ENCODE results near the gene POLDIP2. TPM values are rescaled to one million over a fixed set of nuclear protein-coding genes. Genes with fewer than 3 reads are reported as not detected.

Gene POLDIP2
- total and polyA plus RNA-seq, 10 of the 15 experiments (the other 5 are each of a cell fraction or from before 2014, with no cell fraction given): 22.8 to 196 (median 121) TPM

GRCh38 chr17:28405632-28406472, 48.5 kb upstream of the POLDIP2 start, which contains the start of gene SLC46A1 (continued):
- TF ChIP-seq, protein P1, sequence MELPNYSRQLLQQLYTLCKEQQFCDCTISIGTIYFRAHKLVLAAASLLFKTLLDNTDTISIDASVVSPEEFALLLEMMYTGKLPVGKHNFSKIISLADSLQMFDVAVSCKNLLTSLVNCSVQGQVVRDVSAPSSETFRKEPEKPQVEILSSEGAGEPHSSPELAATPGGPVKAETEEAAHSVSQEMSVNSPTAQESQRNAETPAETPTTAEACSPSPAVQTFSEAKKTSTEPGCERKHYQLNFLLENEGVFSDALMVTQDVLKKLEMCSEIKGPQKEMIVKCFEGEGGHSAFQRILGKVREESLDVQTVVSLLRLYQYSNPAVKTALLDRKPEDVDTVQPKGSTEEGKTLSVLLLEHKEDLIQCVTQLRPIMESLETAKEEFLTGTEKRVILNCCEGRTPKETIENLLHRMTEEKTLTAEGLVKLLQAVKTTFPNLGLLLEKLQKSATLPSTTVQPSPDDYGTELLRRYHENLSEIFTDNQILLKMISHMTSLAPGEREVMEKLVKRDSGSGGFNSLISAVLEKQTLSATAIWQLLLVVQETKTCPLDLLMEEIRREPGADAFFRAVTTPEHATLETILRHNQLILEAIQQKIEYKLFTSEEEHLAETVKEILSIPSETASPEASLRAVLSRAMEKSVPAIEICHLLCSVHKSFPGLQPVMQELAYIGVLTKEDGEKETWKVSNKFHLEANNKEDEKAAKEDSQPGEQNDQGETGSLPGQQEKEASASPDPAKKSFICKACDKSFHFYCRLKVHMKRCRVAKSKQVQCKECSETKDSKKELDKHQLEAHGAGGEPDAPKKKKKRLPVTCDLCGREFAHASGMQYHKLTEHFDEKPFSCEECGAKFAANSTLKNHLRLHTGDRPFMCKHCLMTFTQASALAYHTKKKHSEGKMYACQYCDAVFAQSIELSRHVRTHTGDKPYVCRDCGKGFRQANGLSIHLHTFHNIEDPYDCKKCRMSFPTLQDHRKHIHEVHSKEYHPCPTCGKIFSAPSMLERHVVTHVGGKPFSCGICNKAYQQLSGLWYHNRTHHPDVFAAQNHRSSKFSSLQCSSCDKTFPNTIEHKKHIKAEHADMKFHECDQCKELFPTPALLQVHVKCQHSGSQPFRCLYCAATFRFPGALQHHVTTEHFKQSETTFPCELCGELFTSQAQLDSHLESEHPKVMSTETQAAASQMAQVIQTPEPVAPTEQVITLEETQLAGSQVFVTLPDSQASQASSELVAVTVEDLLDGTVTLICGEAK (IDR thresholded peaks at IDR 0.05; ENCODE audit: borderline replicate concordance): no peak
- no peak for TF ChIP-seq HDAC6 (IDR thresholded peaks at IDR 0.05; ENCODE audit: unreplicated experiment)
- TF ChIP-seq SREBF2 (IDR thresholded peaks at IDR 0.05; ENCODE audit: low read length): no peak
- TF ChIP-seq BHLHE40 (IDR thresholded peaks at IDR 0.05; ENCODE audit: borderline replicate concordance in 1 of 2, low read depth in 2 of 2, low read length in 1 of 2): peak in 1 of 2 experiments; percentile 58; a peak in 2 of 4 replicates
- no peak for TF ChIP-seq ZNF24 (IDR thresholded peaks at IDR 0.05)
- TF ChIP-seq, protein P2, sequence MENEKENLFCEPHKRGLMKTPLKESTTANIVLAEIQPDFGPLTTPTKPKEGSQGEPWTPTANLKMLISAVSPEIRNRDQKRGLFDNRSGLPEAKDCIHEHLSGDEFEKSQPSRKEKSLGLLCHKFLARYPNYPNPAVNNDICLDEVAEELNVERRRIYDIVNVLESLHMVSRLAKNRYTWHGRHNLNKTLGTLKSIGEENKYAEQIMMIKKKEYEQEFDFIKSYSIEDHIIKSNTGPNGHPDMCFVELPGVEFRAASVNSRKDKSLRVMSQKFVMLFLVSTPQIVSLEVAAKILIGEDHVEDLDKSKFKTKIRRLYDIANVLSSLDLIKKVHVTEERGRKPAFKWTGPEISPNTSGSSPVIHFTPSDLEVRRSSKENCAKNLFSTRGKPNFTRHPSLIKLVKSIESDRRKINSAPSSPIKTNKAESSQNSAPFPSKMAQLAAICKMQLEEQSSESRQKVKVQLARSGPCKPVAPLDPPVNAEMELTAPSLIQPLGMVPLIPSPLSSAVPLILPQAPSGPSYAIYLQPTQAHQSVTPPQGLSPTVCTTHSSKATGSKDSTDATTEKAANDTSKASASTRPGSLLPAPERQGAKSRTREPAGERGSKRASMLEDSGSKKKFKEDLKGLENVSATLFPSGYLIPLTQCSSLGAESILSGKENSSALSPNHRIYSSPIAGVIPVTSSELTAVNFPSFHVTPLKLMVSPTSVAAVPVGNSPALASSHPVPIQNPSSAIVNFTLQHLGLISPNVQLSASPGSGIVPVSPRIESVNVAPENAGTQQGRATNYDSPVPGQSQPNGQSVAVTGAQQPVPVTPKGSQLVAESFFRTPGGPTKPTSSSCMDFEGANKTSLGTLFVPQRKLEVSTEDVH (IDR thresholded peaks at IDR 0.05; ENCODE audit: low read depth, partially characterized antibody): no peak
- TF ChIP-seq, protein P3, sequence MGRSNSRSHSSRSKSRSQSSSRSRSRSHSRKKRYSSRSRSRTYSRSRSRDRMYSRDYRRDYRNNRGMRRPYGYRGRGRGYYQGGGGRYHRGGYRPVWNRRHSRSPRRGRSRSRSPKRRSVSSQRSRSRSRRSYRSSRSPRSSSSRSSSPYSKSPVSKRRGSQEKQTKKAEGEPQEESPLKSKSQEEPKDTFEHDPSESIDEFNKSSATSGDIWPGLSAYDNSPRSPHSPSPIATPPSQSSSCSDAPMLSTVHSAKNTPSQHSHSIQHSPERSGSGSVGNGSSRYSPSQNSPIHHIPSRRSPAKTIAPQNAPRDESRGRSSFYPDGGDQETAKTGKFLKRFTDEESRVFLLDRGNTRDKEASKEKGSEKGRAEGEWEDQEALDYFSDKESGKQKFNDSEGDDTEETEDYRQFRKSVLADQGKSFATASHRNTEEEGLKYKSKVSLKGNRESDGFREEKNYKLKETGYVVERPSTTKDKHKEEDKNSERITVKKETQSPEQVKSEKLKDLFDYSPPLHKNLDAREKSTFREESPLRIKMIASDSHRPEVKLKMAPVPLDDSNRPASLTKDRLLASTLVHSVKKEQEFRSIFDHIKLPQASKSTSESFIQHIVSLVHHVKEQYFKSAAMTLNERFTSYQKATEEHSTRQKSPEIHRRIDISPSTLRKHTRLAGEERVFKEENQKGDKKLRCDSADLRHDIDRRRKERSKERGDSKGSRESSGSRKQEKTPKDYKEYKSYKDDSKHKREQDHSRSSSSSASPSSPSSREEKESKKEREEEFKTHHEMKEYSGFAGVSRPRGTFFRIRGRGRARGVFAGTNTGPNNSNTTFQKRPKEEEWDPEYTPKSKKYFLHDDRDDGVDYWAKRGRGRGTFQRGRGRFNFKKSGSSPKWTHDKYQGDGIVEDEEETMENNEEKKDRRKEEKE (IDR thresholded peaks at IDR 0.05): no peak
- peak; percentile 85; the same call in 1 of the 2 replicates for TF ChIP-seq BACH1 (IDR thresholded peaks at IDR 0.05; ENCODE audit: borderline replicate concordance)
- no peak for TF ChIP-seq NR2C1 (IDR thresholded peaks at IDR 0.05)
- TF ChIP-seq, protein P4, sequence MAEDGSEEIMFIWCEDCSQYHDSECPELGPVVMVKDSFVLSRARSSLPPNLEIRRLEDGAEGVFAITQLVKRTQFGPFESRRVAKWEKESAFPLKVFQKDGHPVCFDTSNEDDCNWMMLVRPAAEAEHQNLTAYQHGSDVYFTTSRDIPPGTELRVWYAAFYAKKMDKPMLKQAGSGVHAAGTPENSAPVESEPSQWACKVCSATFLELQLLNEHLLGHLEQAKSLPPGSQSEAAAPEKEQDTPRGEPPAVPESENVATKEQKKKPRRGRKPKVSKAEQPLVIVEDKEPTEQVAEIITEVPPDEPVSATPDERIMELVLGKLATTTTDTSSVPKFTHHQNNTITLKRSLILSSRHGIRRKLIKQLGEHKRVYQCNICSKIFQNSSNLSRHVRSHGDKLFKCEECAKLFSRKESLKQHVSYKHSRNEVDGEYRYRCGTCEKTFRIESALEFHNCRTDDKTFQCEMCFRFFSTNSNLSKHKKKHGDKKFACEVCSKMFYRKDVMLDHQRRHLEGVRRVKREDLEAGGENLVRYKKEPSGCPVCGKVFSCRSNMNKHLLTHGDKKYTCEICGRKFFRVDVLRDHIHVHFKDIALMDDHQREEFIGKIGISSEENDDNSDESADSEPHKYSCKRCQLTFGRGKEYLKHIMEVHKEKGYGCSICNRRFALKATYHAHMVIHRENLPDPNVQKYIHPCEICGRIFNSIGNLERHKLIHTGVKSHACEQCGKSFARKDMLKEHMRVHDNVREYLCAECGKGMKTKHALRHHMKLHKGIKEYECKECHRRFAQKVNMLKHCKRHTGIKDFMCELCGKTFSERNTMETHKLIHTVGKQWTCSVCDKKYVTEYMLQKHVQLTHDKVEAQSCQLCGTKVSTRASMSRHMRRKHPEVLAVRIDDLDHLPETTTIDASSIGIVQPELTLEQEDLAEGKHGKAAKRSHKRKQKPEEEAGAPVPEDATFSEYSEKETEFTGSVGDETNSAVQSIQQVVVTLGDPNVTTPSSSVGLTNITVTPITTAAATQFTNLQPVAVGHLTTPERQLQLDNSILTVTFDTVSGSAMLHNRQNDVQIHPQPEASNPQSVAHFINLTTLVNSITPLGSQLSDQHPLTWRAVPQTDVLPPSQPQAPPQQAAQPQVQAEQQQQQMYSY (CRISPR knock-in tag; IDR thresholded peaks at IDR 0.05): no peak
- TF ChIP-seq RAD51 (IDR thresholded peaks at IDR 0.05): no peak

All from GM12878 (cell line).